Endothelial cell (in vitro differentiated cells): ENCODE measurements around the gene PARD3. TPM values are rescaled to one million over a fixed set of nuclear protein-coding genes. Genes with fewer than 3 reads are reported as not detected.
A peak's percentile ranks its signal among the peaks of the same experiment; 100 is the strongest.

Experiments
- DNase-seq: peaks from one replicate; pipeline ENCODE4 v3.0.0; 2021; ENCODE audit warnings: low spot score
- H3K27ac Mint-ChIP-seq: one replicate; pipeline ENCODE4 v1.8.0; 2021; ENCODE audit warnings: mixed read lengths, inconsistent platforms; ENCODE audit not compliant: unreplicated experiment
- H3K27me3 Mint-ChIP-seq: one replicate; pipeline ENCODE4 v1.8.0; 2021; ENCODE audit warnings: mild to moderate bottlenecking, moderate library complexity, mixed read lengths, inconsistent platforms; ENCODE audit not compliant: unreplicated experiment
- H3K36me3 Mint-ChIP-seq: one replicate; pipeline ENCODE4 v1.8.0; 2021; ENCODE audit warnings: mild to moderate bottlenecking, low read depth, mixed read lengths, inconsistent platforms; ENCODE audit not compliant: unreplicated experiment
- H3K4me1 Mint-ChIP-seq: one replicate; pipeline ENCODE4 v1.8.0; 2021; ENCODE audit warnings: mild to moderate bottlenecking, mixed read lengths, inconsistent platforms; ENCODE audit not compliant: unreplicated experiment
- H3K4me3 Mint-ChIP-seq: one replicate; pipeline ENCODE4 v1.8.0; 2021; ENCODE audit warnings: mild to moderate bottlenecking, mixed read lengths, inconsistent platforms; ENCODE audit not compliant: unreplicated experiment
- H3K9me3 Mint-ChIP-seq: one replicate; pipeline ENCODE4 v1.8.0; 2021; ENCODE audit warnings: mixed read lengths, inconsistent platforms; ENCODE audit not compliant: unreplicated experiment
- CTCF ChIP-seq: fragments of 200-600 bp; sonication (generic); IDR thresholded peaks from one replicate; pipeline ENCODE4 v1.5.0; 2021; ENCODE audit warnings: antibody characterized with exemption; ENCODE audit not compliant: unreplicated experiment
- total RNA-seq: library from RNA; stranded (reverse); fragmentation: NEBNext Ultra II Directional; extraction: Animal tissue kit (Norgen Biotek cat#: 25700); gene quantifications from one replicate; pipeline ENCODE4 v1.2.1, GENCODE V29; 2021; ENCODE audit not compliant: unreplicated experiment

Gene PARD3
- total RNA-seq, 1 donor from 2014 or later = 35.2 TPM

GRCh38 chr10:34768972-34769330 is 46.1 kb downstream of the PARD3 start:
- no peak for DNase-seq
- Mint-ChIP-seq H3K27me3 (peaks cover 2% of the 10 kb centered on the region), H3K4me3 (no peak overlapping the region), H3K27ac (no peak overlapping the region), H3K9me3 (no peaks in the 10 kb centered on the region), H3K36me3 (peaks cover 4% of the 10 kb centered on the region), H3K4me1 (peaks cover 44% of the 10 kb centered on the region)
- no peak for TF ChIP-seq CTCF

GRCh38 chr10:34768261-34768971 is 46.7 kb downstream of the PARD3 start:
- H3K4me3 Mint-ChIP-seq = peak overlapping the region; percentile 17
- H3K27ac Mint-ChIP-seq = peak overlapping the region; percentile 4
- peaks cover 2% of the 10 kb centered on the region for H3K27me3 Mint-ChIP-seq
- H3K9me3 Mint-ChIP-seq = no peaks in the 10 kb centered on the region
- DNase-seq = no peak
- H3K4me1 Mint-ChIP-seq = peaks cover 44% of the 10 kb centered on the region
- TF ChIP-seq CTCF = no peak
- peaks cover 4% of the 10 kb centered on the region for H3K36me3 Mint-ChIP-seq

- H3K9me3 Mint-ChIP-seq = no peaks in the 10 kb centered on the region
- H3K4me1 Mint-ChIP-seq = peaks cover 44% of the 10 kb centered on the region
- no peak overlapping the region for H3K27ac Mint-ChIP-seq
- TF ChIP-seq CTCF = no peak
- peaks cover 2% of the 10 kb centered on the region for H3K27me3 Mint-ChIP-seq
- H3K36me3 Mint-ChIP-seq = peaks cover 4% of the 10 kb centered on the region
- DNase-seq = no peak
- no peak overlapping the region for H3K4me3 Mint-ChIP-seq
These were observed 48.1 kb downstream of the PARD3 start for GRCh38 chr10:34766811-34767494.

GRCh38 chr10:34766266-34766600 is 48.9 kb downstream of the PARD3 start:
- no peaks in the 10 kb centered on the region for H3K9me3 Mint-ChIP-seq
- no peak for DNase-seq
- H3K4me3 Mint-ChIP-seq = no peak overlapping the region
- peaks cover 44% of the 10 kb centered on the region for H3K4me1 Mint-ChIP-seq
- TF ChIP-seq CTCF = no peak
- H3K27ac Mint-ChIP-seq = no peak overlapping the region
- H3K36me3 Mint-ChIP-seq = peaks cover 4% of the 10 kb centered on the region
- peaks cover 2% of the 10 kb centered on the region for H3K27me3 Mint-ChIP-seq

GRCh38 chr10:34764472-34764946 is 50.6 kb downstream of the PARD3 start:
- Mint-ChIP-seq H3K27ac (no peak overlapping the region), H3K36me3 (peaks cover 4% of the 10 kb centered on the region), H3K4me3 (no peak overlapping the region), H3K27me3 (peaks cover 2% of the 10 kb centered on the region), H3K4me1 (peaks cover 30% of the 10 kb centered on the region), H3K9me3 (no peaks in the 10 kb centered on the region)
- DNase-seq = no peak
- no peak for TF ChIP-seq CTCF
